CD1c-positive myeloid dendritic cell (primary cell): ENCODE measurements around the gene SHC3.

Source experiments
- DNase-seq: peaks from one replicate; pipeline ENCODE4 v3.0.0-alpha.2; 2016; ENCODE audit errors: extremely low spot score

SHC3 gene

DNA sequence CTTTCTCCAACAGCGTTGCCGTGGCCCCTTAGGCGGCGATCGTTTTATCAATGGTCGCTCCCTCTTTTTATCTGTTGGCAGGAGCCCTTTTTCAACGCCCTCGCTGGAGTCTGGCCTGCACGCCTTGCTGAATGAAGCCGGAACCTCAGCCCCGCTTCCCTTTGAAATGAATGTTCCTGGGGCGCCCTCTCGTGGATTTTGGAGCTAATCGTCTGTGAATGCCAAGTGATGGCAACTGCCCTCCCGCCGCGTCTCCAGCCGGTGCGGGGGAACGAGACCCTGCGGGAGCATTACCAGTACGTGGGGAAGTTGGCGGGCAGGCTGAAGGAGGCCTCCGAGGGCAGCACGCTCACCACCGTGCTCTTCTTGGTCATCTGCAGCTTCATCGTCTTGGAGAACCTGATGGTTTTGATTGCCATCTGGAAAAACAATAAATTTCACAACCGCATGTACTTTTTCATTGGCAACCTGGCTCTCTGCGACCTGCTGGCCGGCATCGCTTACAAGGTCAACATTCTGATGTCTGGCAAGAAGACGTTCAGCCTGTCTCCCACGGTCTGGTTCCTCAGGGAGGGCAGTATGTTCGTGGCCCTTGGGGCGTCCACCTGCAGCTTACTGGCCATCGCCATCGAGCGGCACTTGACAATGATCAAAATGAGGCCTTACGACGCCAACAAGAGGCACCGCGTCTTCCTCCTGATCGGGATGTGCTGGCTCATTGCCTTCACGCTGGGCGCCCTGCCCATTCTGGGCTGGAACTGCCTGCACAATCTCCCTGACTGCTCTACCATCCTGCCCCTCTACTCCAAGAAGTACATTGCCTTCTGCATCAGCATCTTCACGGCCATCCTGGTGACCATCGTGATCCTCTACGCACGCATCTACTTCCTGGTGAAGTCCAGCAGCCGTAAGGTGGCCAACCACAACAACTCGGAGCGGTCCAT, 177.4 kb downstream of the SHC3 start:
- DNase-seq, result peak; percentile 89

DNA sequence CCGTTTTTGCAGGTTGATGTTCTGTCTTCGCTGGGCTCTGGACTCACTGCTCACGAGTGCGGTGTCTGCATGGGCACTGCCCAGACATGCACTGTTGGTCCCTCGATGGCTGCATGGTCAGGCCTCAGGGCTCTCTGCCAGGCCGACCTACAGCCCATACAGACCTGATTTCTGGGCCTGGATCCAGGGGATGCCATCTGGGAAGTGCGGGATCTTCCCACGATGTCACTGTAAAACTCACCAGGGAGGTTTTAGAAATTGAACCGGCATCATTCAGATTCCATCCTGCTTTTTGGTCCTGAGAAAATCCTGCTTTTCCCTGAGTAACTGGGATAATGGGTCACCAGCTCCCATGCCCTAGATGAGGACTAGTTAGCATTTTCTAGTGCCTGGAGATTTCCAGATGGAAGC, 178.2 kb downstream of the SHC3 start:
- no peak for DNase-seq

DNA sequence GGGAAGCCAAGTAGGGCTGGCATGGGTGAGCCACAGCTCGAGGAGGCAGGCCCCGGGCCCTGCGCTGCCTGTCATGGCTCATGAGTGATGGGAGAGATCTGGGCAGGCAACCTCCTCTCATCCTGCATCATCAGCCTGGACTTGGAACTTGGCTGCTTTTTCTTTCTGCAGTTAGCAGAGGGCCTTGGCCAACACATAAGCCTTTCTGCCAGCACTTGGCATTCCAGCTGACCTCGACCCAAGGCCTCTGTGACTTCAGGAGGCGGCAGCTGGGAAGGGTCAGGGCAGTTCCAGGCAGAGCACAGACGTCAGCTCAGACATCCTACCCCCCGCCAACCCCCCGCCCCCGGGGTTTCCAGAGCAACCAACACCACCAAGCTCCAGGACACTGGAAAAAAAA, 179.7 kb downstream of the SHC3 start:
- no peak for DNase-seq

DNA sequence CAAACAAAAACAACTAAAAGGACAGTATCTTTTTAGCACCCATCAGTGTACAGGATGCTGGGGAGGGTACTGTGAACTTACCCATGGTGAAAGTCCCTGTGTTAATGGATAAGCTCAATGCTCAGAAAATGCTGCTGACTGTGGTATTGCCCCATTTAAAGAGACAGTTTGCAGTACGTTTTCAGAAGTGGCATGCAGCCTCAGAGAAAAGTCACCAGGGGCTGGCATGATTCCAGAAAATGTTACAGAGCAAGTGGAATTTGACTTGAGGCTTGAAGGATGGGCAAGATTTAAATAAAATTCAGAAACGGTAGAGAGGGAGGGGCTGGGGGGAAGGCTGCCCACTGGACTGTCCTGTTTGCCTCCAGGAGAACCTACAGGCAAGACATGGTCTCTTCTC, 180.1 kb downstream of the SHC3 start:
- no peak for DNase-seq

DNA sequence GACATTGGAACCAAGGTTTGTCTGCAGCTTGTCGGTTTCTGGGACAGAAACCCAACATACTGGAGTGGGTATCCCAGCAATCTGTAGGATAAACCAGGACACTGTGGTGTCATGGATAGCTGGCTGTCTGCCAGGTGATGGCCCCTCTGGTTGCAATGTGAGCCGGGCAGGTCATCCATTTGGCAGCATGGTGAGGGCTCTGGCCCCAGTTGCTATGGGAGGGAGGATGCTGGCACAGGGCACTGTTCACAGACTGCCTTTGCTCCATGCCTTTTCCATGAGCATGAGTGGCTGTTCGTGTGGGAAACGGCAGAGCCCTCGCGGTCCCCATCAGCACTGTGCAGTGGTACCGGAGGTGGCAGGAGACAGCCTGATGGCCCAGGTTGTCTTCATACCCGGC, 181.0 kb downstream of the SHC3 start:
- DNase-seq, result no peak

DNA sequence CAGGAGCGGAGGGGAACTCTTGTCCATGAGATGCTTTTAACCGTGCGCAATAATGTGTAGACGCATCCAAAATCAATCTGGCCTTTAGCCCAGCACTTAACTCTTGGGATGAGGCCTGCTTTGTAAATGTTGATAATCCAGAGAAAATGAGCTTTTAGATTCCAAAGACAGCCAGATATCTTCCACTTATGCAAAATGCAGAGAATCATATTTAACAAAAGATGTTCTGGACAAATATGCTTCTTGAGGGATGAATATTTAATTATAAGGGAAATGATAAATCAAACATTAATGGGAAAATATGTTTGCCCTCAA, 181.7 kb downstream of the SHC3 start:
- no peak for DNase-seq

DNA sequence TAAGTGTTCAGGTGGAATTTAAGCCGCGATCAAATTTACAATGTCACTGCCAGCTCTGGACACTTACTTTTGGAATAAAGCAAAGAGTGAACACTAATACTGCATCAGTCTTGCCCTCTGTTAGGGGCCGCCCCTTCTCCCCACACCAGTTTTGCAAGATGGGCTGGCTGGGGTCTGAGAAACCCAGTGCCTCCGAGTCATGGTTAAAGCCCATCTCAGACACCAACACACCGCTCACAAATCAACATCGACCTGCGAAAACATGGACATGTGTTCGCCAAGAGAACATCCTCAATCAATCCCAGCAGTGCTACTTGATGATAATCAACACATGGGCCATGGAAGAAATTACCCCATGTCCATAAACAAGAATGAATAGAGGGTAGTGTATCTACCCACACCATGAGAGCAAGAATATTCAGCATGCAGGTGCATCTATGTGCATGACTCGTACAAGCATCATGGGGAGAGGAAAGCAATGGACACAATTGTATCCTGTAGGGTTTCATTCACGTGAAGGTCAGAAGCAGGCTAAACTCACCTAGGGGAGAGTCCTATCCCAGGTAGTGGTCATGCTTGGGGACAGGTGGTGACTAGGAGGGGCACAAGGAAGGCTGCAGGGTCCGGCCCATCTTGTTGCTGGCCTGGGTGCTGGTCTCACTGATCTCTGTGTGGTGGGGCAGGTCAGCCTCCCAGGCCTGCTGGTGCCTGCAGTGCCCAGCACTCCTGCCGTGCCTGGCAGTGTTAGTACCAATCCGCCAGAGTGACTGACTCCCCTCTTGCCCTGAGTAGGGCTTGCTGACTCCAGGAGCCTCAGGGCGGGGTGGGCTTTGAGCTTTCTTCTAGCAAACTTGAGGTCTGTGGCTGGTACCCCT, 182.3 kb downstream of the SHC3 start:
- no peak for DNase-seq

DNA sequence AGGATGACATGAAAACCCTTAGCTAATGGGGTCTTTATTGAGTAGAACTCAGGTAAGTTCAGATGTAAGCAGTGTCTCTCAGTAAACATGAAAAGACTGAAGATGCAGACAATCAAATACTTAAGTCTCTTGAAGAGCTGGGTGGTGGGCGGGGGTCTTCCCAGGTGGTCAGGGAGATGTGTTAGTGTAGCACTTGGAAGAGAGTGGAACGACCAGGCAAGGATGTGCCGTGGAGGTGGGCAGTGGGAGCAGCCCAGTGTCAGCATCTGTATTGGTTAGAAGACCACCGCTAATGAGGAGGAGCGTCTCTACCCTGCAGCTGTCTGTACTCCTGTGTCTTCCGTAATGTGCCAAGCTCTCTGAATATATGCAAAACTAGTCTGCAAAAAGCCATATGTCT, 183.0 kb downstream of the SHC3 start:
- no peak for DNase-seq

DNA sequence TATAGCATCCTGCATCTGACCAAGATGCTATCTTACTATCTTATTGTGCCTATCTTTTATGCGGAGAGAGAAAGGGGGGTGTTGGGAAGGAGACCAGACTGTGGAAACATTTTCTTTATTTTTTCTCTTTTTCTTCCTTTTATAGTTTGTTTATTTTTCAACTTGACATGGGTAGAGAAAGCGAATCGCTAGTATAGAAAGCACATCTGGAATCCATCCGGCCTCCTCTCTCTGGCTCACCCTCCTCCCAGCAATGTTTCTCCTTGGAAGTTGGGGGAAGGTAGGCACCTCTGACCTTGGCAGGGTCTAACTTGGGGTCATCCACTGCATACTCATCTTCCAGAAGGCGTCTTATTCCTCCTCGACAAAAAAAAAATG, 183.4 kb downstream of the SHC3 start:
- DNase-seq, result no peak

DNA sequence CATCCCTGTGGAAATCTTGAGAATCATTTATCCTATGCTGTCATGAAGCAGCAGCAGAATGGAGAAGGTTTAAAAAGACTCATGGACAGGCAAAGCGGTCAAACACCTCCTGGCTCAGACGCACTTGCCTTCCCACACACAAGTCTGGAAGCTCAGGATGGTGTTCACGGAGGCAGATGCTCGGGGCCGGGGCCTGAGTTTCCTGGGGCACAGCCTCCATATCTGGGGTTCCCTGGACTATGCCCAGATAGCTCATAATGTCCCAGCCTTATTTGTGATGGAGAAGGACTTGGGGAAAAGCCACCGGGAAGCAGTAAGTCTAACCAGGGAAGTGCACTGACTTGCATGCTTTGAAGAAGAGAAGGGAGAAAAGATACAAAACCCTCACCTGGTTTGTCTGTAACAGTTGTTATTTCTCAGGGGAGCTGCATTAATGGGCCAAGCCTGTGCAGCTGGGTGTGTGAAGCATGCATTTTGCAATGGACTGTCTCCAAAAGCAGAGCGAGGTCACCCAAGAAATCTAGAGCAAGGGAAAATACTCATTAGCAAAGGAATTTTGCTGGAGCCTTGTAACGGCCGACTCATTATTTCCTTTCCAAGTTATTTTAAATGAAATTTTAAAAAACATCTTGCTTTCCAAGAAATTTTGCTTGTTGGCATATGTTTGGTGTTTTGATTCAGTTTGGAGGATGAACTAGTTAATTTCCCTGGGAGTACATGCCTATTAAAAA, 184.0 kb downstream of the SHC3 start:
- DNase-seq, result no peak

DNA sequence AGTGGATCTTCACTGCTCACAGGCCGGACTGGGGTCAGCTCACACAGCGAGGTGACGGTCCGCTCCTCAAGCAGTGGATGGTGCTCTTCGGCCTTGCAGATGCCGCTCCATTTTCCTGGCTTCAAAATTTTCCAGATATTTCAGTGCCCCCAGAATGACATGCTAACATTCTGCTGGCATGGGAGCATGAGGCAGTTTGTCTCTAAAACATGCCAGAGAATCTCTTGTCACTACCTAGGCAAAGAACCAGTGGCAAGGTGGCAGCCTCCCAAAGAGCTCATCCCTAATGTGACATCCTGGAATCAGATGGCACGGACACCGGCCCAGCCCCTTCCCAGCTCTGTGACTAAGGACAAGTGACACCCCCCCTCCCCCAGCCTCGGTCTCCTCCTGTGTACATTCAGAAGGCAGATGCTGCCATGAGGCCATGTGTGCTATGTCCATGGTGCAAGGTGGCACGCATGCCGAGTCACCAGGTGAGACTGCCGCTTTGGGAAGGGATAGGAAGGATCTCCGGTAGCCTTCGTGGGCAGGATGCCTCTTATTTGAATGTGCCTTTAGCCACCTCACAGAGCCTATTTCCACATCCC, 184.7 kb downstream of the SHC3 start:
- no peak for DNase-seq

DNA sequence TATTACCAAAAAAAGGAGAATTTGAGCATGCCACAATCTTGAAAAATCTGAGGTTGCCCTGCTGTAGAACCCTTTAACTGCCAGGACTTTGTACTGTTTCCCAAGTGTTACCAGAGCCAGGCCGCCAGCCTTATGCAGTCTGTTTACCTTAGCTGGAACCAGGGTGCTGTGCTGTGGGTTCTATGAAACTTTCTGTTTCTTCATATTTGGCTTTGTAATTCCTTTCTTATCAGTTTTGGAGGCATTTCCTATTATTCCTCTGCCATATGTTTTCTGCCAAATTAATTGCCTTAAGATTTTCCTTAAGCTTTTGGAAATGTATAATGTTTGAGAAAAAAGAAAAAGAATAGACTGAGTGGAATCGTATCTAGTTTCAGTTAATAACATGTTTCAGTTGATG, 185.3 kb downstream of the SHC3 start:
- no peak for DNase-seq

DNA sequence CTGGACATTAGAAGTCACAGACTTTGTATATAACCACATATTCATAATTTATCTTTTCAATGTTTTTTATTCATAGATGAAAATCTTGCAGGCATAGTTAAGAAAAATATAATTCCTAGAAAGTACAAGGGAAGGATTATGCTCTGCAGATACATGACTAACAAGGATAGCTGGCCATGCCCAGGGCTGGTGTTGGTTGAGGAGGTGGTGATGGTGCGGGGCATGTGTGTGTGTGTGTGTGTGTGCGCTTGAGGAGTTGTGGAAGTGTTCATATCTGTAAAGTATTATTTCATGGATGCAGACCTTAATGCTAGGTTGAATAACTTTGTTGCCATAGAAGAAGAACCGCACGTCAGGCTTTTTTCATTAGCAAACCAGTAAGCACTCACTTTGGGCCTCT, 186.1 kb downstream of the SHC3 start:
- no peak for DNase-seq

DNA sequence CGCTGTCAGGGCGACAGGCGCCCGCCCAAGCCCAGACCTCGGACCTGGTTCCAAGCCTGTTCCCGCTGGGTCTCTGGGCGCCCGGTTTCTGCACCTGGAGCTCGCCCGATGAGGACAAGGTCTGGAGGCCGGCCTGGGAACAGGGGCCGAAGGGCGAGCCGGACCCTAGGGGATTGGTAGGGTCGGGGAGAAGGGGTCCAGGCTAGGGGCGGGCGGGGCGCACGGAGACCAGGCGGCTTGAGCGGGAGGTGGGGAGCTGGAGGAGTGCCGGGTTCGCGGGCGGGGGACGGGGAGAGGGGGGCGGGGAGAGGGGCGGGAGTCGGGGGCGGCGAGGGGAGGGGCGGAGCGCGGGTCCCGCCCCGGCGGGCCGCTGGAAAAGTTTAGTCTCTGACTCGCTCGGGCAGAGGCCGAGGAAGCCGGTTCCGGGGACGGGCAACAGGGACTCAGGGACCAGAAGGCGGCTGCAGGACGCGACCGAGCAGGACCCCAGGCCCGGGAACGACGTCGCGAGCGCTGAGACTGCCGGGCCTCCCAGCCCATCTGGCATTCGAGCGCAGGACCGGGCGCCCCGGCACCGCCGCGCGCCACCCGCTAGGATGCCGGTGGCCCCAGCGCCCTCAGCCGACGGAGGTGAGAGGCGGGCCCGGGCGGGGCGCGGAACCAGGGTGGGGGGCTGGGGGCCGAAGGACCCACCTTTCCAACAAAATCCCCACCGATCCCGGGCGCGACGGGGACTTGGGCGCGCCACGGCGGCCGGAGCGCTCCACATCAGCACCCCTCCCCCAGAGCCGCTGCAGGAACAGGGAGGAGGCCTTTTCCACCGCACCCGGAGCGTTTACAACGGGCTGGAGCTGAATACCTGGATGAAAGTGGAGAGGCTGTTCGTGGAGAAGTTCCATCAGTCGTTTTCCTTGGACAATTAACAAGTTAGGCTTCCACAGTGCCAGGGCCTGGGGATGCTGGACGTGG, 187.3 kb downstream of the SHC3 start, which contains the start of gene S1PR3:
TSS of gene S1PR3 (plus strand) at position 403 of the 969 bp plus-strand sequence. CDS start 9,733 bp downstream, outside the sequence.
- DNase-seq, result peak; percentile 10

DNA sequence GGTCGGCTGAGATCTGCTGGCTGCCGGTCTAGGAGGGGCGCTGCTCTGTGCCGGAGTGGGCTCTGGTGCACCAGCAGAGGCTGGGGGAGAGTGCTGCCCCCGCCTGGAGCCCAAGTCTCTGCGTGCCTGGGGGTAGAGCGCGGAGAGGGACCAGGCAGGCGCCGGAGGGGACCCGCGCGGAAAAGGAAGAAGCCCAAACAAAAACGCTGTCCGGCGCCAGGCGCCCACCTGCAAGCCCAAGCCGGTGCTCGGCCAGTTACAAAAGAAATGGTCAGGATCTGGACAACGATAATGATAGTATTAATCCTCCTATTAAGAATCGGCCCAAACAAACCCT, 187.9 kb downstream of the SHC3 start:
- no peak for DNase-seq

DNA sequence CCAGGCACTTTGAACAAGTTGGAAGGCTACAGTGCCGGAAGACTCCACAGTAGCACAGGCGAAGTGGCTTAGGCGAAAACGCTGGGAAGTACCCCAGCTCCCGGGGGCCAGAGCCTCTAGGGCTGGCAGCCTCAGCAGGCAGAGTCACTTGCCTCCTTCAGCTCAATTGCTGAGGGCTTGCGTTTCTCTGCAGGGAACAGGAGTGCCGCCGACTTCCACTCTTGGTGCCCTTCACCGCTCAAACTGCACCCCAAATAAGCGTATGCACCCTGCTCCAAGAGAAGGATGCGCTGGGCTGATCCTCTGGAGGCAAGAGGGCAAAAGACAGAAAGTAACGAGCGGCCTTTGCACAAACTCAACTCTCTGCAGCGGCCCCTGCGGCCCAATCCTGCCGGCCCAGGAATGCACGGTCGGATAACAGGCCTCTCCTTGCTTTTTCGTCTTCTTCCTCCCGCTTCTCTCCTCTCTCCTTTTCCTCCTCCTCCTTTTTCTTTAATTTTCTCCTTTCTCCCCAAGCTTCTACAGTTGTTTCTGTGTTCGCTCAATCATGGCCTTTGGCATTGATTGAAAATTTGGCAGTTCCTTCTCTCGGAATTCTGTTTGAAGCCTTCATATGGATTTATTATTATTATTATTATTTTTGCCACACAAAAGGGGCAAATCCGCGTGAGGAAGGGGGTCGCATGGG, 188.4 kb downstream of the SHC3 start:
- no peak for DNase-seq

DNA sequence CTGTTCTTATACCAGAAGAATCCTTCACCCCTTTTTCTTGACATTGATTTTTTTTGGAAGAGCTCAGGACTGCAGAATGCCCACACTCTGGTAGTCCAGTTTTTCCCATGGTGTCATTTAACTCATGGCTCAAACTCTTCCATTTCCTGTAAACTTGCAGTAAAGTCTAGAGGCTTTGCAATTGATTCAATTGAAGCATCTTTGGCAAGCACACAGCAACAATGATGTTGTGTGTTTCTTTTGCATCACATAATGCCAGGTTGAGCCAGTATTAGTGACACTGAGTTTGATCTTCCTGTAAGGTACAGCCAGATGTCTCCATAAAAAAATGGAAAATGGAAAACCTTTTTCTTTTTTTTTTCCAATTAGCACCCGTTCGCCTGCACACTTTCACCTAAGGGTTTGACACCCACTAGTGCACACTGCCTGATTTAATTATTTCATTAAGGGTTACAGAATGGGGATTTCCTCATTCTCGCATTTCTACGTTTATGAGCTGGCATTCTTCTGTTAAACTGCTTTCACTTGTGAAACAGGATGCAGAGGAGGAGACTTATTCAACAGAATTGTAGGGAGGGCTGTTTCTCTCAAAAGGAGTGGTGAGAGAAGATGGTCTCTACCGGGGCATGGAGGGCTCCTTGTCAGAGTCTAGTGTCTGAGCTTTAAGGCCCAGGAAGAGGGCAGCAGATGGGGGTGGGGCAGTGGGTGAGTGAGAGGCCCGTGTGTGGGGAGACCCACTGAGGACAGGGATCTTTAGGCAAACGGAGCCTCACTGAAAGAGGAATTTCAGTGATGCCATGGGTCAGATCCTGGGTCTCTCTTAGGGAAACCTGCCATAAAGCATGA, 189.6 kb downstream of the SHC3 start:
- DNase-seq, result peak; percentile 81

DNA sequence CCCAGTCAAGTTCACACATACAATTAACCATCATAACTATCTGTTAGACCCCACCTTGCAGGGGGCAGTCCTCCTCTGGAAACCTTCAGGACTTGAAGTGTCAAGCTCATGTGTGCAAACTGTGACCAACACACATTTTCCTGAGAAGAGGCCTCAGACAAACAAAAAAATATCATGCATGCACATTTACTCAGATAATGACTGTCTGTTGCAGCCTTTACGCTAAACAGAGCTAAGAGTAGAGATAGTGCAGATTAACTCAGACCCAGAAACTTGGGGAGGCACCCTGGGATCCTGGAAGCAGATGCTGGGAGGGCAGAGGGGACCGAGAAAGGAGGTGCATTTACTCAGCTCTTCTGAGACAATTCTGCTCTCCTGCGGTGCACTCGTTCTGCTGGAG, 191.0 kb downstream of the SHC3 start:
- no peak for DNase-seq

DNA sequence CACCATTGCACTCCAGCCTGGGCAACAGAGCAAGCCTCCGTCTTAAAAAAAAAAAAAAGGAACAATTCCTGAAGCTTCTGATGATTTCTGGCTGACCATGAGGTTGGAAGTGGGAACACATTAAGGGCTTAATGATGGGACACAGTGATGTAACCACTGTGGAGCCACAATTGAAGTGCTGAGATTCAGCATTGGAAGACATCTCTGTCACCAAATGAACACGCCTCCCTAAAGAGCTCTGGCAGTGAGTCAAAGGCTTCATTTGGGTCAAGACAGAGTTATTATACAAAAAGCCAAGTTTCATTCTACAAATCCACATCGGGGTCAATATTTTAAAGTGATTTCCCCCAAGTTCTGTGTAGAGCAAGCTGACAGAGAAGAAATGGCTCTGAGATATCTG, 191.8 kb downstream of the SHC3 start:
- no peak for DNase-seq
